ENCODE measurements around the gene RPL6. TPM values are rescaled to one million over a fixed set of nuclear protein-coding genes. Genes with fewer than 3 reads are reported as not detected.

RPL6 gene
- total RNA-seq, 2 experiments from 2014 or later = 911 to 941 TPM

- Mint-ChIP-seq H3K4me1 (peaks cover 21% of the 10 kb centered on the region), H3K36me3 (ENCODE audit: low read depth) (peaks cover 11% of the 10 kb centered on the region), H3K9me3 (no peaks in the 10 kb centered on the region), H3K27ac (no peak overlapping the region), H3K27me3 (no peaks in the 10 kb centered on the region), H3K4me3 (no peak overlapping the region)
- ChIA-PET CTCF (no interaction called here), POLR2A (no interaction called here)
- DNase-seq = no peak
Measured at GRCh38 chr12:112433551-112433950, 24.1 kb upstream of the RPL6 start.

GRCh38 chr12:112431965-112432364, 22.6 kb upstream of the RPL6 start:
- no peak overlapping the region for H3K4me3 Mint-ChIP-seq
- POLR2A ChIA-PET = no interaction called here
- no peak for DNase-seq
- H3K36me3 Mint-ChIP-seq (ENCODE audit: low read depth) = peaks cover 16% of the 10 kb centered on the region
- peaks cover 21% of the 10 kb centered on the region for H3K4me1 Mint-ChIP-seq
- no peaks in the 10 kb centered on the region for H3K9me3 Mint-ChIP-seq
- H3K27me3 Mint-ChIP-seq = no peaks in the 10 kb centered on the region
- CTCF ChIA-PET = interaction anchor here (0.7 to 0.9 kb wide), 2 partner anchors 15 to 41 kb away, joined by 3 to 7 read pairs; no protein-coding TSS in a partner anchor
- H3K27ac Mint-ChIP-seq = no peak overlapping the region

- Mint-ChIP-seq H3K36me3 (ENCODE audit: low read depth) (peaks cover 16% of the 10 kb centered on the region), H3K9me3 (no peaks in the 10 kb centered on the region), H3K27me3 (no peaks in the 10 kb centered on the region), H3K4me1 (peaks cover 25% of the 10 kb centered on the region), H3K27ac (no peak overlapping the region), H3K4me3 (no peak overlapping the region)
- ChIA-PET POLR2A (no interaction called here), CTCF (interaction anchor here (0.9 kb wide), 1 partner anchor 29 kb away, joined by 3 read pairs; no protein-coding TSS in a partner anchor)
- DNase-seq = no peak
Measured at GRCh38 chr12:112430929-112431328, 21.5 kb upstream of the RPL6 start.

- Mint-ChIP-seq H3K9me3 (no peaks in the 10 kb centered on the region), H3K4me1 (peaks cover 43% of the 10 kb centered on the region), H3K27ac (no peak overlapping the region), H3K36me3 (ENCODE audit: low read depth) (peaks cover 29% of the 10 kb centered on the region), H3K4me3 (no peak overlapping the region), H3K27me3 (no peaks in the 10 kb centered on the region)
- ChIA-PET POLR2A (no interaction called here), CTCF (no interaction called here)
- DNase-seq = no peak
Measured at GRCh38 chr12:112427760-112428159, 18.4 kb upstream of the RPL6 start.

GRCh38 chr12:112425582-112426382, 16.4 kb upstream of the RPL6 start:
- H3K4me1 Mint-ChIP-seq = peaks cover 48% of the 10 kb centered on the region
- DNase-seq = no peak
- H3K36me3 Mint-ChIP-seq (ENCODE audit: low read depth) = peaks cover 27% of the 10 kb centered on the region
- peak overlapping the region; percentile 3 for H3K27ac Mint-ChIP-seq
- no peaks in the 10 kb centered on the region for H3K9me3 Mint-ChIP-seq
- H3K27me3 Mint-ChIP-seq = no peaks in the 10 kb centered on the region
- POLR2A ChIA-PET = interaction anchor here (0.9 kb wide), 1 partner anchor 39 kb away, joined by 4 read pairs; no protein-coding TSS in a partner anchor
- CTCF ChIA-PET = no interaction called here
- H3K4me3 Mint-ChIP-seq = no peak overlapping the region

GRCh38 chr12:112424126-112424525, 14.7 kb upstream of the RPL6 start:
- ChIA-PET CTCF (no interaction called here), POLR2A (no interaction called here)
- H3K36me3 Mint-ChIP-seq (ENCODE audit: low read depth) = peaks cover 27% of the 10 kb centered on the region
- no peak for DNase-seq
- no peak overlapping the region for H3K27ac Mint-ChIP-seq
- H3K27me3 Mint-ChIP-seq = no peaks in the 10 kb centered on the region
- no peaks in the 10 kb centered on the region for H3K9me3 Mint-ChIP-seq
- no peak overlapping the region for H3K4me3 Mint-ChIP-seq
- peaks cover 54% of the 10 kb centered on the region for H3K4me1 Mint-ChIP-seq

- H3K4me3 Mint-ChIP-seq = no peak overlapping the region
- CTCF ChIA-PET = no interaction called here
Measured at GRCh38 chr12:112422531-112422930, 13.1 kb upstream of the RPL6 start.

GRCh38 chr12:112421363-112421762, 12.0 kb upstream of the RPL6 start:
- CTCF ChIA-PET = no interaction called here
- H3K27ac Mint-ChIP-seq = no peak overlapping the region
- DNase-seq = no peak

More at GRCh38 chr12:112422531-112422930, 13.1 kb upstream of the RPL6 start:
- Mint-ChIP-seq H3K4me1 (peaks cover 54% of the 10 kb centered on the region), H3K27me3 (no peaks in the 10 kb centered on the region), H3K36me3 (ENCODE audit: low read depth) (peaks cover 28% of the 10 kb centered on the region), H3K27ac (no peak overlapping the region), H3K9me3 (no peaks in the 10 kb centered on the region)
- POLR2A ChIA-PET = no interaction called here
- DNase-seq = no peak

GRCh38 chr12:112420740-112421139, 11.3 kb upstream of the RPL6 start:
- ChIA-PET POLR2A (interaction anchor here (0.9 kb wide), 1 partner anchor 290 kb away, joined by 3 read pairs; no protein-coding TSS in a partner anchor), CTCF (no interaction called here)
- H3K27ac Mint-ChIP-seq = no peak overlapping the region
- peak overlapping the region; percentile 86 for H3K4me3 Mint-ChIP-seq
- no peak for DNase-seq
- no peaks in the 10 kb centered on the region for H3K27me3 Mint-ChIP-seq
- peaks cover 54% of the 10 kb centered on the region for H3K4me1 Mint-ChIP-seq
- peaks cover 25% of the 10 kb centered on the region for H3K36me3 Mint-ChIP-seq (ENCODE audit: low read depth)
- no peaks in the 10 kb centered on the region for H3K9me3 Mint-ChIP-seq

More at GRCh38 chr12:112421363-112421762, 12.0 kb upstream of the RPL6 start:
- H3K9me3 Mint-ChIP-seq = no peaks in the 10 kb centered on the region
- no peak overlapping the region for H3K4me3 Mint-ChIP-seq
- POLR2A ChIA-PET = no interaction called here
- no peaks in the 10 kb centered on the region for H3K27me3 Mint-ChIP-seq
- peaks cover 59% of the 10 kb centered on the region for H3K4me1 Mint-ChIP-seq
- H3K36me3 Mint-ChIP-seq (ENCODE audit: low read depth) = peaks cover 28% of the 10 kb centered on the region

- Mint-ChIP-seq H3K9me3 (no peaks in the 10 kb centered on the region), H3K4me1 (peaks cover 47% of the 10 kb centered on the region), H3K27ac (peak overlapping the region; percentile 86), H3K27me3 (peaks cover 2% of the 10 kb centered on the region), H3K36me3 (ENCODE audit: low read depth) (peaks cover 23% of the 10 kb centered on the region), H3K4me3 (peak overlapping the region; percentile 86)
- ChIA-PET CTCF (interaction anchor here (0.6 kb wide), 1 partner anchor 16 kb away, joined by 3 read pairs; no protein-coding TSS in a partner anchor), POLR2A (interaction anchor here (0.6 to 2.5 kb wide), 12 partner anchors 9 to 734 kb away, joined by 3 to 10 read pairs (median 4); partner anchors contain the start of genes ERP29, OAS2 and TMEM116)
- DNase-seq = peak; percentile 63
Measured at GRCh38 chr12:112419297-112420133, 10.1 kb upstream of the RPL6 start.

GRCh38 chr12:112418608-112419296, 9.3 kb upstream of the RPL6 start, which contains the start of gene PTPN11:
Gene PTPN11 (plus strand): TSS chr12:112418947. CDS start chr12:112419112, 165 bp downstream.
- Mint-ChIP-seq H3K9me3 (no peaks in the 10 kb centered on the region), H3K27ac (peak within 1 kb of the TSS; percentile 89), H3K27me3 (peaks cover 2% of the 10 kb centered on the region), H3K4me3 (peak within 1 kb of the TSS; percentile 86), H3K4me1 (peaks cover 41% of the 10 kb centered on the region), H3K36me3 (ENCODE audit: low read depth) (peaks cover 17% of the 10 kb centered on the region)
- POLR2A ChIA-PET = interaction anchor here (0.6 to 2.5 kb wide), 12 partner anchors 8 to 734 kb away, joined by 3 to 10 read pairs (median 4); partner anchors contain the start of genes ERP29, OAS2 and TMEM116
- CTCF ChIA-PET = interaction anchor here (0.8 kb wide), 1 partner anchor 16 kb away, joined by 3 read pairs; no protein-coding TSS in a partner anchor
- DNase-seq = peak; percentile 90

- peak overlapping the region; percentile 82 for H3K4me3 Mint-ChIP-seq
- H3K27me3 Mint-ChIP-seq = peaks cover 2% of the 10 kb centered on the region
- H3K27ac Mint-ChIP-seq = peak overlapping the region; percentile 89
- POLR2A ChIA-PET = interaction anchor here (0.7 to 2.5 kb wide), 10 partner anchors 8 to 733 kb away, joined by 3 to 10 read pairs (median 4); partner anchors contain the start of genes ERP29, OAS2 and TMEM116
- H3K36me3 Mint-ChIP-seq (ENCODE audit: low read depth) = peaks cover 17% of the 10 kb centered on the region
- DNase-seq = no peak
- H3K9me3 Mint-ChIP-seq = no peaks in the 10 kb centered on the region
- H3K4me1 Mint-ChIP-seq = peaks cover 41% of the 10 kb centered on the region
- CTCF ChIA-PET = interaction anchor here (0.8 kb wide), 1 partner anchor 17 kb away, joined by 3 read pairs; no protein-coding TSS in a partner anchor
Measured at GRCh38 chr12:112418273-112418607, 8.8 kb upstream of the RPL6 start.

All from activated CD4-positive, alpha-beta memory T cell treated with anti-CD3 and anti-CD28 coated beads, Interleukin-2, amount 10 ng/mL, durations not matched to agents 7 days and 5 days (primary cell).